ENCODE results near the gene VRK1.

Gene VRK1

DNA sequence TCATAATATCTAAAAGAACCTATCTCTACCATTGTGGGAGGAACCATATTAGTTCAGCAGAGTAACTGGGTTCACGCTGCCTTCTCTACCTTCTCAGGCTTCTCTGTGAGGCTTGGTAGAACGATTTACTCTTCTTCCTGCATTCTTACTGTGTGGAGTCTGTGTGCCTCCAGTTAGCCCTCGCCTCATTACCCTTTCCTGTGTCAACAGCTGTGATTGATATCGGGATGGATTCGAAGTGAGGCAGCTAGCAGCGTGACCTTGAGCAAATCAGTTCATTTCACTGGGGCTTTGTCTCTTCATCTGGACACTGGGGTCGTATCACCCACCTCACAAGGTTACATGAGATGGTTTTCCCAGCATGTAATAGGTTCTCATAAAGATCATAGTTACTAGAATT is 4.6 kb upstream of the VRK1 start:
- no peak for DNase-seq

DNA sequence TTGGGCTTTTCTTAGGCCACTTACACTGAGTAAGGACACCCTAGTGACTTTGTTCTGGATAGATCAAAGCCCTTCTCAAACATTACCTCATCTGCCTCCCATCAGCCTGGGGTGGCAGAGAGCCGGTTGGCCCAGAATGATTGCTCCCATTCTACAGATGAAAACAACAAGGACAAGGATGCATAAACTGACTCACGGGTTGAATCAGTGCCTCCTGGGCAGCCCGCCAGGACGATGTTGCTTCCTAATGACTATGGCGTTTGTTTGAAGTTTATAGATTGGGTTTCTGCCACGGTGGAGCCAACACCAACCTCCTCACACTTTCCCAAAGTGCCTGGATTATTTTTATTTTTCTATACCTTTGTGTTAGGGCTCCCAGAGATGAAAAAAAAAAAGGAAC is 3.6 kb upstream of the VRK1 start:
- no peak for DNase-seq

DNA sequence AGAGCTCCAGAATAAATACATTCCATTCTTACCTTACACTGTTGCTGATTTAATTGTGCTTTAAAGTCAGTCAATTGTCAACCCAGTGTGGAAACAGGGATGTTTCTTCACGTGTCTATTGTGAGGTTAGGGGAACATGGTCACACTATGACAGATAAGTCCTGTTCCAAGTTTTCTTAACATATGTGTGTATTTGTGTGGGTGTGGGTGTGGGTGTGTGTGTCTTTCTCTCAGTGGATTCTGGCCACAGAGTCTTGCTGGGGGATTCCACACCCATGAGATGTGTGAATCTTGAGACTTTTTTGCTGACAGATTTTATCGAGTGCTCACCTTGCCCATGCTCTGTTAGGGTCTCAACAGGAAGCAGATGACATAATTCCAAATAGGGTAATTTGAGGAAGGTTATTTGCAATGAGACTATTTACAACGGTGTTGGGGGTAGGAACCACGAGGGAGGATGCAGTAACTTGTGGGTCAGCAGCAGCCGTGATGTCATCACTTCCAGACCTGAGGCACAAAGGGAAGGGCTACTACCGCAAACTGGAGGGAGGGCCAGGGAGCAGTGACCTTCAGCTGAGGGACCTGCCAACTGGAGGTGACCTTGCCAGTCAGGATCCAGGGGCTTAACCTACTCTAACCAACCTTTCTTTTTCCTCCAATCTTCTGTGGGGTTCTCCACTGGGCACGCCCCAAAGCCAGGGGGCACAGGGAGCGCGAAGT is 1.9 kb upstream of the VRK1 start:
- peak; percentile 72 to 81 for DNase-seq

DNA sequence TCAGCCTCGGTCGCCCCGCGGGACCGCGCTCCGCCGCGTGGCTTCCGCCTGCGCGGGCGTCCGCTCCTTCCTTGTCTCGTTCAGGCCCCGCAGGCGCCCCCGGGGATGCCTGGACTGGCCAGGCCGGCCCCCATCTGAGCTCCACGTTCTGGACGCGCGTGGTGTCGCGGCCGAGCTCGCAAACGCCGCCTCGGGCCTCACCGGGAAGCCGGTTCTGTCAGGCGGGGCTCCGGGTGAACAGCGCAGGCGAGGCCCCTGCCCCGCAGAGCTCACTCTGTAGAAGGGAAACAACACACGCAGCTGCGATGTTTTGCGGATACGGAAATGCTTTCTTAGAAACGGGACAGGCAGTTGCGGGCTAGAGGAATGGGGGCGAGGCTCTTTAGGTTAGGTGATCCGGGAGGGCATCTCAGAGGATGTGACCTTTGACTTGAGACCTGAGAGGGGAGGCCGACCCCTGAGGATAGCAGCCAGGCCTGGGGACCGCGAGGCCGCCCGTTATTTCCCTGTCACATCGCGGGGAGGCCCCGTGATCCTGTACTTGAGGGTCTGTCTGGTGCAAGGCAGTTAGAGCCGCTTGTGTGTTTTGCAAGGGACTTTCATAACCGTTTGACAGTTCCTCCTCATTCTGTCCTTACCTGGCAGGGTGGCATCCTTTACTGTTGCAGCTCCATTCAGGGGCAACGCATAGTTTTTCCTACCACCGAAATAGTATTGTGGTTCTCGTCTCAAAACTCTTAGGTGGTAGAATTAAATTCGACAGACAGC is 584 bp downstream of the VRK1 start:
- DNase-seq = peak; percentile 14 to 15

DNA sequence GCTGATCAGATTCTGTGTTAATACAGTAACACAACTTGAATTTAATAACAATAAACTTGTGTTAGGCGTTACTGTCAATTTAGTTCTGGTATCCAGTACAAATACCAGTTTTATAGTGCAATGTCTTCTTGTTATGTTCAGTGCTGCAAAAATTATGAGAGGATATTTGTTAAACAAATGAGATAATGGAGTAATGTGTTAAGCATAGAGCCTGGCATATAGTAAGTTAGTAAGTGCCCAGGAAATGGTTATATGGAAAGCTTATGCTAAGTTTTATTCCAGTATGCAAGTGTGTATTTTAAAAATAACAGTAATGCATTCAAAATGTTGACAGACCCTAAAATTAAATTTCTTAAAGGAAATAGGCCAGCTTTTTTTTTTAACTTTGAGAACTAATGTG is 1.8 kb downstream of the VRK1 start:
- no peak for DNase-seq

DNA sequence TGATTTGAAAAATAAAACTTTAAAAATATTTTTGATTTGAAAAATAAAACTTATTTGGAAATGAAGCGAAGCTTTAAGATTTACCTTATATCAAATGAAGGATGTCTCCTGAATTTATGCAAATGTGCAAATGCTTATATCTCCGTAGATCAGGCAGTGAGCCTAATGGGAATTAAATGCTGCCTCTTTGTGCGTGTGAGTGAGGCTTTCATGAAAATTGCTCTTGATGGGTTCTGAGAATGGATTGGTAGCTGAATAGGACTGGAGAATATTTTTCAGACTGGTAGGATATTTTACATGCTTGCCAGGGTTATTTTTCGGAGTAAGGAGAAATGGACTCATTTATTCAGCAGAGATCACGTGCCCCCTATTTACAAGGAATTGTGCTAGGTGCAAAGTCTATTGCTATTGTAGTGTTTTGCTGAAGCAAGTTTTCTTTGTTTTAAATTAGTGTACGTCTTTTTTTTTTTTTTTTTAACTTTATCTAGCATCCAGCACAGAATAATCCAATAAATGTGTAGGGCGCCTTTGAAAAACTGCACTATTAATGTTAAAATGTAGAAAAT is 2.4 kb downstream of the VRK1 start:
- DNase-seq = no peak

DNA sequence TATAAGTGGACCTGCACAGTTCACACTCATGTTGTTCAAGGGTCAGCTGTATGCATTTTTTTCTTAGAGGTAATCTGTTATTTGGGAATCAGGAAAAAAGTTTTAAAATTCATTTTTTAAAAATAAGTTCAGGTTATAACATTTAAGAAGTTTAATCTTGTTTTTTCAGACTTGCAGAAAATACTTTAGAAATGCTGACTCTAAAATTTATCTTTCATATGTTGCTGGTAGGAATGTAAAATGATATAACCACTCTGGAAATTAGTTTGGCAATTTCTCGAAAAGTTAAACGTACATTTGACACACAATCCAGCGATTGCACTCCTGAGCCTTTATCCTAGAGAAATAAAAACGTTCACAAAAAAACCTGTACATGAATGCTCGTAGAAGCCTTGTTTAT is 4.7 kb downstream of the VRK1 start:
- no peak for DNase-seq

DNA sequence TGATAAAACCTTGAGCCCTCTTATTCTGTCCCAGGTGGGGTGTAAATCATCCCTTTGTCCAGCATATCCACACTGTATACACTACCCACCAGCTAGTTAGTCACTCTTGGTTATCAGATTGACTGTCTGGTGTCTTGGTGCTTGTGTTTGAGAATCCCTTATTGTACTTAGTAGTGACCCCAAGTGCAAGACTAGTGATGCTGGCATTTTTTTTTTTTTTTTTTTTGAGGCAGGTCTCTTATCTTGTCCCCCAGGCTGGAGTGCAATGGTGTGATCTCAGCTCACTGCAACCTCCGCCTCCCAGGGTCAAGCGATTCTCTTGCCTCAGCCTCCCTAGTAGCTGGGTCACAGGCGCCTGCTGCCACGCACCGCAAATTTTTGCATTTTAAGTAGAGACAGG is 5.8 kb downstream of the VRK1 start:
- no peak for DNase-seq

DNA sequence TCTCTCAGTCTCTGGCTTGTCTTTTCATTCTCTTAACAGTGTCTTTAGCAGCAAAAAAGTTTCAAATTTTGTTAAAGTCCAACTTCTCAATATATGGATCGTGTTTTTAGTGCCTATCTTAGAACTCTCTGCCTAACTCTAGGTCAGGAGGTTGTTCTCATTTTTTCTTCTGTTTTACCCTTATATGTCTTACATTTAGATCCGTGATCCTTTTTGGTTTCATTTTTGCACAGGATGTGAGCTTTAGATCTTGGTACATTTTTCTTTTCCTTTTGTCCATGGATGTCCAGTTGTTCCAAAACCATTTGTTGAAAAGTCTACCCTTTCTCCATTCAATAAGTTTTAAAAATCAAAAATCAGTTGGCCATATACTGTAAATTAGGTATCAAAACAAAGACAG is 6.8 kb downstream of the VRK1 start:
- no peak for DNase-seq

DNA sequence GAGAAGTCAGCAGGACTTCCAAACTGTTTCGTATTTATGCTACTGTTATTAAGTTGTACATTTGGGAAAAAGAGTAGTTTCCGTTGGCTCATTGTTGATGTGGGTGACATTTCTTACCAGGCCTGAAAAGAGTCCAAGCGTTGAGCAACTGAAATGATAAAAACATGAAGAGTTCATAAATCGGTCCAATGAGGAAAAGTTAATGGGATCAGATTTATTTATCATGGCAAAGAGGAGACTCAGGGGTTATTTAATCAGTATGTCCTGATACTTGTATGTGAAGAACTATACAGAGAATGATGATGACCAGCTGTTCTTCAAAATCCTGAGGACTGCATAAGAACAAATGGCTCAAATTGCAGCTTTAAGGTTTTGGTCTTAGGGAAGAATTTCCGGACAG is 7.7 kb downstream of the VRK1 start:
- no peak for DNase-seq

DNA sequence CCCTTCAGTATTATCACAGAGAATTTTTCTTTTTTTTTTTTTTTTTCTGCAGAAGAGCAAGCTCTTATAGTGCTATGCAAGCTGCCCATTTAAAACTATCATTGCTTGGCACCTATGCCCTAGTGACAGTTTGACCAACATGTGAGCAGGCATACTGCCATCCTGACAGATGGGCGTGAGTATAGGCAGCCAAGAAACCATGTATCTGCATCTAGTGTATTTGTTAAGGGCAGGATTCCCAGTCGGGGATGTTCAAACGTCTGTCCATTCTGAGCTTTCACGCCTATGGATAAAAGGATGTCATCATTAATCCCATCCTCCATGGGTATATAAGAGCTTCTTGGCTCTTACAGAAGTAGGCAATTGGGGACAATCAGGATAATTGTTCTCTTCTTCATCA is 8.8 kb downstream of the VRK1 start:
- no peak for DNase-seq

DNA sequence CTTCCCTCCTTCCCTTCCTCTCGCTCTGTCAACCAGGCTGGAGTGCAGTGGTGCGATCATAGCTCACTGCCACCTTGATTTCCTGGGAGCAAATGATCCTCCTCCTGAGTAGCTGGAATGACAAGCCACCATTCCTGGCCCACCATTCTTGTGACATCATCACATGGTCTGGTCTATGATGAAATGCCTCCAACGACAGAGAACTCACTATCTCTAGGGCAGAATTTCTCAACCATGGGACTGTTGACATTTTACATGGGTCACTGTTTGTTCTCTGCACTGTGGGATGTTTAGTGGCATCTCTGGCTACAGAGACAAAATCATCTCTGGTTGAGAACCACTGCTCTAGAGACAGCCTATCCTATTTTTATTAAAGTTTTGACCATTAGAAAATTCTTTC is 9.7 kb downstream of the VRK1 start:
- peak; percentile 64 to 75 for DNase-seq

DNA sequence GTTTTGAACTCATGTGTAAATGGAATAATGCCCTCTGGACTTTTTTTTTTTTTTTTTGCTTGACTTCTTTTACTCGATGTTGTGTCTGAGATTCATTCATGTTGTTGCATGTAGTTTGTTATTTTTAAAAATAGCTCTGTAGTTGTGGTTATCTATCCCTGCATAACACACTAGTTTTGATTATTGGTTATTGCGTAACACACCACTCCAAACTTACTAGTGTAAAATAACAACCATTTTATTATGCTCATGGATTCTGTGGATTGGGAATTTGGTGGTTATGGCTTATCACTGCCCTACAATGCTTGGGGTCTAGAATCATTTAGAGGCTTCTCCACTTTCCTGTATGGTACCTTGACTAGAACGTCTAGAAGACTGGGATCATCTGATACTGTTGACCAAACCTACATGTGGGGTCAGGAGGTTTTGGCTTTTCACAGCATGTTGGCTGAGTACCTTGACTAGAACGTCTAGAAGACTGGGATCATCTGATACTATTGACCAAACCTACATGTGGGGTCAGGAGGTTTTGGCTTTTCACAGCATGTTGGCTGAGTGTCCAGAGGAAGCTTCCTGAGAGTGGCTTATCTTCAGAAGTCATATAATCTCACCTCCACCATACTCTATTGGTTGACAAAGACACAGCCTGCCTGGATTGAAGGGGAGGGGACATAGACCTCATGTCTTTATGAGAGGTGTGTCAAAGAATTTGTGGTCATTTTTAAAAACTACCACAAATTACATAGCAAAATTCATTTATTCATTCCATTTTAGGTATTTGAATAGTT is 11.6 kb downstream of the VRK1 start:
- DNase-seq = no peak

DNA sequence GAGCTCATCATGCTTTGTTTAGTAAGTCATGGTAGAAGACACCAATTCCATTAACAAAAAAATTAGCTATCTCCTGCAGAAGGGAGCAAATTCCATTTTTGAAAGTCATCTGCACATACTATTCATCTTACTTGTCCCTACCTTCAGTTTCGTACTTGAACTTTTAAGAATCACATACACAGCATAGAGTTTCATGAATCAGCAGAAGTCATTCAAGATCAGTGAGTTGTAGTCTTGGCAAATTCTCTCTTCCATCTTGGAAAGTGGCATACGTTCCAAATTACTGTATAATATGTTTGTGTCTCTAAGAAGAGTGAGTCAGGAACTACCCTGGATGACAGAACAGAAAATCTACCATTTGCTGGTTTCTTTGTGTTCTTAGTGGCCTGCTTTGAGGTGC is 14.1 kb downstream of the VRK1 start:
- DNase-seq = no peak

DNA sequence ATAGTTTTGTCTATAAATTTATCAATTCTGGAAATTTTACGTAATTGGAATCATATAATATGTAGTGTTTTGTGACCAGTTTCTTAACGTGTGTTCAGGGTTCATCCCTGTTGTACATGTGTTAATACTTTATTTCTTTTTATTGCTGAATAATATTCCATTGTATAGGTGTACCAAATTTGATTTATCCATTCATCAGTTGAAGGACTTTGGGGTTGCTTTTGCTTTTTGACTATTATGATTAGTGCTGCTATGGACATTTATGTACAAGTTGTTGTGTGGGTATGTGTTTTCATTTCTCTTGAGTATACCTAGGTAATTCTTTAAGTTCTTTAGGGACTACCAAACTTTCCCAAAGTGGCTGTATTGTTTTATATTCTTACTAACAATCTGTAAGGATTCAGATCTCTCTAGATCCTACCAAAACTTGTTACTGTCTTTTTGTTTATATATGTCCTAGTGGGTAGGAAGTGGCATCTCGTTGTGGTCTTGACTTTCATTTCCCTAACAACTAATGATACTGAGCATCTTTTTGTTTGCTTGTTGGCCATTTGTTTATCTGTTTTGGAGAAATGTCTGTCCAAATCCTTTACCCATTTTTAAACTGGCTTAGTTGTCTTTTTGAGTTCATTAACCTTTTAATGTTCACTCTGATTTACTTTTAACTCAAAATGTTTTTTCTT is 14.9 kb downstream of the VRK1 start:
- DNase-seq = no peak

DNA sequence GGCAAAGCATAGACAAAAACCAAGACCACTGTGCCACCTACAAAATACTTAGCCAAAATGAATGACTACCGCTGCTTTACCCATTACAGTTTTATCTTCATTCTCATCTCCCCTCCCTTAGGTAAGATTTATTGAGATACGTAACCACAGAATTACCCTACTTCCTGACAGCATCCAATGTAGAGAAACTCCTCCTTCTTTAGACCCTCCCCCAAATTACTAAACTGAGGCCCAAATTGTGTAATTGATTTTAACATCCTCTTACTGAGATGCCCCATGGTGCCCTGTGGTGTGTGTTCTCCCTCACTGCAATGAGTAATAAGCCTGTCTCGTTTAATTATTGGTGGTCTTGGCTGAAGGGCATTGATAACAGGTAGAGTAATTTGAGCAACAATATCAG is 19.1 kb downstream of the VRK1 start:
- DNase-seq = peak in 1 of 2 donors; percentile 38

DNA sequence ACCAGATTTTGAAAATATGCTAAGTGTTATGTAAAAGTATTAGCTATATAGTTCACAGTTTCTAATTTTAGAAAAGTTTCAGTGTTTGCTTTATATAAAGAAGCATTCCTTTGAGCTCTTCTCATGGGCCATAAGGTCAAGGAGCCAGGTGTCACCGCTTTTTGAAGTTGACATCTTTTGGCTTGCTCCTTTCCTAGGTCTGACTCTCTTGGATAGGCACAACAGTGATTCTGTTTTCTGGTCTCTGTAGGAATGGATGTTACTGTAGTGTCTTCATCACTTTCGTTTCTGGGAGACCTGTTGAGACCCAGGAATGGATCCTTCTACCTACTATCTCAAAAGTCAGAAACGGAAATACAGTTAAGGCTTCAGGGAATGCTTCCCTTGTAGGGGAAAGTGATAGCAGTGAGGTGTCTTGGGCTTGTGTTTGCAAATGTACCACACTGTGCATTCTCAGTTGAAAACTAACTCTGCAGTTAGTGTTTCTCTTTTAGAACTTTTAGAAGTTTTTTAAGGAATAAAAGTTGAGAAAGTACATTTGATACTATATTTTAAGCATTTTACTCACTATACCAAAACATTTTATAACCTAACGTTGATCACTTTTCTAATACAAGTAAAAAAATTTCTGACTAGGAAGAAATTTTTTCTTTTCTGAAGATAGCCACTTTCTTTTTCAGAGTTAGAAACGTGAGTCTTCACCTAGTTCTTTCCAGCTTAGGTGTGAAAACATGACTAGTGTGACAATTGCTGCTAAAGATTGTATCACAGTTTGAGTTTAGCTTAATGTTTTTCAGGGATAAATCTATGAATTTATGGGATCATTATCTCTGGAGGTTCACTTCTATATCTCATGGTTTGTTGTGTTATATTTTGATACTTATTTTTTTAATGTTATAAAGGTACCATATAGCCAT is 20.8 kb downstream of the VRK1 start:
- DNase-seq = no peak

DNA sequence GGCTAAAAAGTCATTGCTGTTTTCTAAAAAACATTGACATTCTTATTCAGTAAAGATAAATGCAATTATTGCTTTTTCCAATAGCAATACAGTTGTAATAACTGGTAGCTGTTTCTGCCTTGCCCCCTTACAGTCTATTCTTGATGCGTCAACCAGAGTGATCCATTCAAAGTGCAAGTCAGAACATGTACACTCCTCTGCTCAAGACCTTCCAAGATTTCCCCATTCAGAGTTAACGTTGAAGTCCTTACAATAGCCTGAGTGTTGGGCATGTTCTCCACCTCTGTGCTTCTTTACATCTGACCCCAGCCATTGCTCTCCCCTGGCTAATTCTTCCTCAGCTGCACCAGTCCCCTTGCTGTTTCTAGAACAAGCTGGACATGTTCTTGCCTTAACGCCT is 24.3 kb downstream of the VRK1 start:
- DNase-seq = no peak

DNA sequence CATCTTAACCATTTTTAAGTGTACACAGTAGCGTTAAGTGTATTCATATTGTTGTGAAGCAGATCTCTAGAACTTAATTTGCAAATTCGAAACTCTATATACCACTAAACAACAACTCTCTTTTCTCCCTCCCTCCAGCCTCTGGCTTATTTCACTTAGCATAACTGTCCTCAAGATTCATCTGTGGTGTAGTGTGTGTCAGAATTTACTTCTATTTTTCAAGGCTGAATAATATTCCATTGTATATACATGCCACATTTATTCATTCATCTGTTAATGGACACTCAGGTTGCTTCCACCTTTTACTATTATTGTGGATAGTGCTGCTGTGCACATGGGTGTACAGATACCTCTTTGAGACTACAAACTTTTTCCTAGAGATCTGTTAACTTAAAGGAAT is 26.5 kb downstream of the VRK1 start:
- no peak for DNase-seq

DNA sequence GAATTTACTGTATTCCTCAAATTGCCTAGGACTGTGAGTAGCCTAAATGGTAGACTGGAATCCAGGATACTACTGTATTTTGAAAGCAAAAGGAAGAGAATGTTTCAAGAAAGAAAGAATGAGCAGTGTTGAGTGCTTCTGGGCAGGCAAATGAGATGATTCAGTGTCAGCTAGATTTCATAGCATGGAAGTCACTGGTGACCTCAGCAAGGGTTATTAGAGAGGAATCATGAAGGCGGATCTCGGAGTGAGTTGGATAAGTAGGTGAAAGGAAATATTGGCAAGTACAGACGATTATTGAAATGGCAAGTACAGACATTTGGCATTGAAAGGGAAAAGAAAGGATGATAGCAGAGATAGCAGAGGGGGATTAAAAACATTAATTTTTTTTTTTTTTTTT is 27.1 kb downstream of the VRK1 start:
- no peak for DNase-seq

DNA sequence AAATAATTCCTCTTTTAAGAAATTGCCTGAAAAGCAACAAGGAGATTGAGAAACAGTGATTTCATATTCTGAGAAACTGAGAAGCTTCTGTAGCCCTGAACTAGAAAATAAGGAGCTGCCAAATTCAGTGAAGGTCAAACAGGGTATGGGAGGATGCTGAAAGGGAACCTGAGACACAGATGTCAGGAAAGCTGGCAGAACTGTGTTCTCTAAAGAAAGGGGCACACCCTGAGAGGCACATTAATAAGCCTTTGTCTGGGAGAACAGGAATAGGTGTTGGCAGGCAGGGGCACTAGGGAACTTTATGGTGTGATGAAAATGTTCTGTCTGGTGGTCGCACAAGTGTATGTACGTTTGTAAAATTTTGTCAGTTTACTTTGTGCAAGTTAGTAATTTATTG is 29.6 kb downstream of the VRK1 start:
- peak; percentile 36 to 44 for DNase-seq

DNA sequence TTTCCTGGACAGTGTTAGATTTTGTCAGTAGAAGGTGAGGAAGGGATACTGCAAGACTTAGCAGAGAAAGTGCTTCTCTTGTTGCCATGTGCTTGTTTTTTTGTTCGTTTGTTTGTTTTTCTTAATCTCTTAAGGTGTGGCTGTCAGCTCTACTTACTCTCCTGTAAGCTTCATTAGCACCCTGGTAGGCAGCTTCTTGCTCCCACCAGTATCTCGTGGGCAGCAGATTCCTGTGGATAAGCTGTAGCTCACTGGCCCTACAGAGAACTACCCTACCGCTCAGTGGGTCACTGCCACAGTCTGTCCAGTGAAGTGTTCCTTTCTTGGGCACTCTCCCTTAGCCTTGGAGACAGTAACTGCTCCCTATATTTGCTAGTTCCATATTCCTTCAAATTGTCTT is 30.1 kb downstream of the VRK1 start:
- no peak for DNase-seq
